Calu3 (cell line): Measurements from ENCODE around the gene ELFN1. TPM values are rescaled to one million over a fixed set of nuclear protein-coding genes. Genes with fewer than 3 reads are reported as not detected.

ENCODE experiments used
- BruUV-seq: library from RNA; stranded (reverse); fragments of 400-500 nt; replicated peaks from 2 replicates; lab custom pipeline; 2021; lab: Mats Ljungman, UMichigan
- CTCF ChIA-PET: fragments of 300-600 bp; sonication (Branson Sonifier 250); formaldehyde crosslinking; loops from one replicate; lab custom pipeline; 2022; ENCODE audit warnings: antibody characterized with exemption; lab: Charles Lee
- DNase-seq: peaks from one replicate; pipeline ENCODE4 v3.0.0; 2022
- H3K27ac Mint-ChIP-seq: one replicate; pipeline ENCODE4 v1.8.0; 2022; ENCODE audit warnings: mixed read lengths; ENCODE audit not compliant: unreplicated experiment
- H3K27me3 Mint-ChIP-seq: one replicate; pipeline ENCODE4 v1.8.0; 2022; ENCODE audit warnings: mixed read lengths; ENCODE audit not compliant: unreplicated experiment
- H3K36me3 Mint-ChIP-seq: one replicate; pipeline ENCODE4 v1.8.0; 2022; ENCODE audit warnings: mild to moderate bottlenecking, moderate library complexity, mixed read lengths; ENCODE audit not compliant: insufficient read depth, unreplicated experiment
- H3K4me1 Mint-ChIP-seq: one replicate; pipeline ENCODE4 v1.8.0; 2022; ENCODE audit warnings: mild to moderate bottlenecking, low read depth, mixed read lengths; ENCODE audit not compliant: unreplicated experiment
- H3K4me3 Mint-ChIP-seq: one replicate; pipeline ENCODE4 v1.8.0; 2022; ENCODE audit warnings: mild to moderate bottlenecking, low read depth, moderate library complexity, mixed read lengths; ENCODE audit not compliant: unreplicated experiment
- H3K9me3 Mint-ChIP-seq: one replicate; pipeline ENCODE4 v1.8.0; 2022; ENCODE audit warnings: low read depth, mixed read lengths; ENCODE audit not compliant: unreplicated experiment
- CTCF ChIP-seq: fragments of 200-600 bp; IDR thresholded peaks from one replicate; pipeline ENCODE4 v1.8.0; 2022; ENCODE audit warnings: antibody characterized with exemption; ENCODE audit not compliant: unreplicated experiment
- intact Hi-C: fragments of 100-400 bp; cut with micrococcal nuclease; formaldehyde crosslinking; loops from one replicate; pipeline ENCODE4 v1.10.0; 2022; ENCODE audit not compliant: unreplicated experiment
- total RNA-seq: library from RNA; stranded (reverse); gene quantifications from 2 replicates; pipeline ENCODE4 v1.2.3, GENCODE V29; 2022

ELFN1 gene
- total RNA-seq, 1 experiment from 2014 or later, result not detected

GRCh38 chr7:1646391-1646790 lies 23.7 kb upstream of the ELFN1 start:
- no peak for TF ChIP-seq CTCF
- no peaks in the 10 kb centered on the region for H3K4me1 Mint-ChIP-seq
- BruUV-seq, result no TSS peak
- DNase-seq, result no peak
- peaks cover 100% of the 10 kb centered on the region for H3K27me3 Mint-ChIP-seq
- CTCF ChIA-PET, result interaction anchor here (0.8 kb wide), 1 partner anchor 38 kb away, joined by 4 read pairs; no protein-coding TSS in a partner anchor
- H3K27ac Mint-ChIP-seq, result no peak overlapping the region
- H3K36me3 Mint-ChIP-seq, result no peaks in the 10 kb centered on the region
- no peak overlapping the region for H3K4me3 Mint-ChIP-seq
- H3K9me3 Mint-ChIP-seq, result no peaks in the 10 kb centered on the region
- intact Hi-C loops, result no loop called here

GRCh38 chr7:1646957-1647891 lies 22.9 kb upstream of the ELFN1 start:
- no peak for DNase-seq
- Mint-ChIP-seq H3K27ac (no peak overlapping the region), H3K4me3 (no peak overlapping the region), H3K36me3 (no peaks in the 10 kb centered on the region), H3K4me1 (no peaks in the 10 kb centered on the region), H3K9me3 (no peaks in the 10 kb centered on the region), H3K27me3 (peaks cover 100% of the 10 kb centered on the region)
- intact Hi-C loops, result no loop called here
- CTCF ChIA-PET, result no interaction called here
- BruUV-seq, result no TSS peak
- TF ChIP-seq CTCF, result no peak

- CTCF ChIA-PET, result no interaction called here
- no peak overlapping the region for H3K4me3 Mint-ChIP-seq
- TF ChIP-seq CTCF, result no peak
- no TSS peak for BruUV-seq
- no peaks in the 10 kb centered on the region for H3K4me1 Mint-ChIP-seq
- H3K36me3 Mint-ChIP-seq, result no peaks in the 10 kb centered on the region
- H3K27me3 Mint-ChIP-seq, result peaks cover 91% of the 10 kb centered on the region
- no peaks in the 10 kb centered on the region for H3K9me3 Mint-ChIP-seq
- DNase-seq, result no peak
- intact Hi-C loops, result no loop called here
- no peak overlapping the region for H3K27ac Mint-ChIP-seq
Measured at GRCh38 chr7:1647961-1648672, 22.0 kb upstream of the ELFN1 start.

GRCh38 chr7:1649751-1650326 lies 20.2 kb upstream of the ELFN1 start:
- peaks cover 74% of the 10 kb centered on the region for H3K27me3 Mint-ChIP-seq
- no peaks in the 10 kb centered on the region for H3K36me3 Mint-ChIP-seq
- no peak for DNase-seq
- no peak overlapping the region for H3K4me3 Mint-ChIP-seq
- BruUV-seq, result no TSS peak
- intact Hi-C loops, result no loop called here
- no peak overlapping the region for H3K27ac Mint-ChIP-seq
- no peaks in the 10 kb centered on the region for H3K4me1 Mint-ChIP-seq
- no peaks in the 10 kb centered on the region for H3K9me3 Mint-ChIP-seq
- CTCF ChIA-PET, result interaction anchor here (0.5 to 0.6 kb wide), 2 partner anchors 15 to 617 kb away, joined by 3 to 9 read pairs; no protein-coding TSS in a partner anchor
- TF ChIP-seq CTCF, result no peak
